Measurements from ENCODE around the gene MRO. TPM values are rescaled to one million over a fixed set of nuclear protein-coding genes. Genes with fewer than 3 reads are reported as not detected.

The MRO gene
- total RNA-seq, 1 donor from 2014 or later = not detected

- H3K4me3 ChIP-seq (ENCODE audit: low read depth, low read length) = no peak overlapping the region
- TF ChIP-seq CTCF (conservative IDR thresholded peaks at IDR 0.05; ENCODE audit: low read depth, low read length) = no peak
- no peak for DNase-seq (ENCODE audit: low read depth)
Observed at GRCh38 chr18:50813353-50813752, 6.5 kb downstream of the MRO start.

GRCh38 chr18:50812834-50813233 lies 7.0 kb downstream of the MRO start:
- DNase-seq (ENCODE audit: low read depth) = no peak
- no peak overlapping the region for H3K4me3 ChIP-seq (ENCODE audit: low read depth, low read length)
- TF ChIP-seq CTCF (conservative IDR thresholded peaks at IDR 0.05; ENCODE audit: low read depth, low read length) = no peak

- DNase-seq (ENCODE audit: low read depth) = no peak
- H3K4me3 ChIP-seq (ENCODE audit: low read depth, low read length) = no peak overlapping the region
- TF ChIP-seq CTCF (conservative IDR thresholded peaks at IDR 0.05; ENCODE audit: low read depth, low read length) = no peak
Observed at GRCh38 chr18:50807176-50807575, 12.6 kb downstream of the MRO start.

GRCh38 chr18:50806208-50806616 lies 13.6 kb downstream of the MRO start:
- no peak for DNase-seq (ENCODE audit: low read depth)
- no peak overlapping the region for H3K4me3 ChIP-seq (ENCODE audit: low read depth, low read length)
- no peak for TF ChIP-seq CTCF (conservative IDR thresholded peaks at IDR 0.05; ENCODE audit: low read depth, low read length)

- DNase-seq (ENCODE audit: low read depth) = peak; percentile 66
- H3K4me3 ChIP-seq (ENCODE audit: low read depth, low read length) = no peak overlapping the region
- no peak for TF ChIP-seq CTCF (conservative IDR thresholded peaks at IDR 0.05; ENCODE audit: low read depth, low read length)
Observed at GRCh38 chr18:50805732-50806131, 14.1 kb downstream of the MRO start.

- no peak for TF ChIP-seq CTCF (conservative IDR thresholded peaks at IDR 0.05; ENCODE audit: low read depth, low read length)
- no peak overlapping the region for H3K4me3 ChIP-seq (ENCODE audit: low read depth, low read length)
- DNase-seq (ENCODE audit: low read depth) = no peak
Observed at GRCh38 chr18:50803592-50803991, 16.2 kb downstream of the MRO start.

GRCh38 chr18:50802141-50802540 lies 17.7 kb downstream of the MRO start:
- DNase-seq (ENCODE audit: low read depth) = no peak
- no peak for TF ChIP-seq CTCF (conservative IDR thresholded peaks at IDR 0.05; ENCODE audit: low read depth, low read length)
- no peak overlapping the region for H3K4me3 ChIP-seq (ENCODE audit: low read depth, low read length)

All from epithelial cell of proximal tubule (primary cell).